Measurements from ENCODE around the gene ALG2. TPM values are rescaled to one million over a fixed set of nuclear protein-coding genes. Genes with fewer than 3 reads are reported as not detected.

Gene ALG2
- polyA plus RNA-seq, 4 donors, result 12.4 to 45.5 (median 20.6) TPM

DNA sequence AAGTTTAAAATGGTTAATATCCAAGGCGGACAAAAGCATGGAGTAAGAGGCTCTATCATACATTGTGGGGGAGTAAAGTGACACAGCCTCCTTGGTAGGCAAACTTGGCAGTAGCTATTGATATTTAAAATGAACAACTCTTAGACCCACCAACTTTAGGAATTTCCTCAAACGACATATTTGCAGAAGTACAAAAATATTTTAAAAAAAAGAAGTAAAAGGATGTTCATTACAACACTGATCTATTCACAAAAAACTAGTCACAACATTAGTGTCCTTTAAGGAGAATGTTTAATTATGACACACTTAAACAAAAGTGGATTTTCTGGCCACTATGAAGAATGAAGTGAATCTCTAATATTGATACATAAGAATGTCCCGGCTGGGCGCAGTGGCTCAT lies 1.7 kb downstream of the ALG2 start:
- Histone ChIP-seq H3K36me3 (ENCODE audit: control insufficient read depth in 3 of 3, insufficient read depth in 2 of 3, low read depth in 1 of 3, low read length in 3 of 3) (peaks cover 3 to 13% (median 3%) of the 10 kb centered on the region in 3 donors), H3K9me3 (ENCODE audit: control insufficient read depth in 2 of 2, insufficient read depth in 1 of 2, low read depth in 1 of 2, low read length in 1 of 2) (no peaks in the 10 kb centered on the region), H3K27me3 (ENCODE audit: control insufficient read depth in 3 of 3, insufficient read depth in 3 of 3, low read length in 3 of 3) (no peaks in the 10 kb centered on the region), H3K4me1 (ENCODE audit: control insufficient read depth in 3 of 3, insufficient read depth in 2 of 3, low read depth in 1 of 3, low read length in 2 of 3) (peaks cover 0 to 10% (median 7%) of the 10 kb centered on the region in 3 donors), H3K4me3 (ENCODE audit: low read depth in 1 of 3, low read length in 3 of 3) (no peak overlapping the region), H3K27ac (ENCODE audit: low read depth in 1 of 3, low read length in 2 of 3) (no peak overlapping the region)
- 80 to 88% (median 84%) methylated on average over 4 of the region's 4 CpGs for WGBS, 3 donors
- no peak for DNase-seq
- no peak for FAIRE-seq

DNA sequence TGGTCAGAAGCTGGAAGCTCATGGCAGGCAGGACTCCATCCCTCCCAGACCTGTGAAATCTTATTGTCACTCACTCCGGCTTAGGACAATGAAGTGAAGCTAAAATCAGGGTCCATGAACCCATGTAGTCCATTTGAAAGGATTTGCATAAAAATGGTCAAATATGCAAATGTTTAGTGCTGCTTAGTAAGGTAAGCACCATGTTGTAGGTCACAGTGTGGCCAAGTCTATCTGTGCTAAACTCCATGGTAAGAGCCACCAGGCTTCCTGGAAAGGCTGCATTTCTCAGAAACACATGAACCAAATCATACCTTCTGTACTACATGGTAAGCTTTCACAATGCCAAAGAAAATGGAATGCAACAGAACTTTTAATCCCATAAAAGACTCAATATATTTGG lies 5.7 kb downstream of the ALG2 start:
- DNase-seq (no peak), FAIRE-seq (no peak)
- Histone ChIP-seq H3K4me3 (ENCODE audit: low read depth in 1 of 3, low read length in 3 of 3) (no peak overlapping the region), H3K27ac (ENCODE audit: low read depth in 1 of 3, low read length in 2 of 3) (no peak overlapping the region), H3K36me3 (ENCODE audit: control insufficient read depth in 3 of 3, insufficient read depth in 2 of 3, low read depth in 1 of 3, low read length in 3 of 3) (peaks cover 0 to 9% (median 3%) of the 10 kb centered on the region in 3 donors), H3K4me1 (ENCODE audit: control insufficient read depth in 3 of 3, insufficient read depth in 2 of 3, low read depth in 1 of 3, low read length in 2 of 3) (peaks cover 0 to 3% (median 2%) of the 10 kb centered on the region in 3 donors), H3K9me3 (ENCODE audit: control insufficient read depth in 2 of 2, insufficient read depth in 1 of 2, low read depth in 1 of 2, low read length in 1 of 2) (peaks cover 0 to 16% of the 10 kb centered on the region in 2 donors), H3K27me3 (ENCODE audit: control insufficient read depth in 3 of 3, insufficient read depth in 3 of 3, low read length in 3 of 3) (no peaks in the 10 kb centered on the region)
- WGBS, 3 donors, result 97 to 100% (median 100%) methylated on average over 1 of the region's 1 CpG

DNA sequence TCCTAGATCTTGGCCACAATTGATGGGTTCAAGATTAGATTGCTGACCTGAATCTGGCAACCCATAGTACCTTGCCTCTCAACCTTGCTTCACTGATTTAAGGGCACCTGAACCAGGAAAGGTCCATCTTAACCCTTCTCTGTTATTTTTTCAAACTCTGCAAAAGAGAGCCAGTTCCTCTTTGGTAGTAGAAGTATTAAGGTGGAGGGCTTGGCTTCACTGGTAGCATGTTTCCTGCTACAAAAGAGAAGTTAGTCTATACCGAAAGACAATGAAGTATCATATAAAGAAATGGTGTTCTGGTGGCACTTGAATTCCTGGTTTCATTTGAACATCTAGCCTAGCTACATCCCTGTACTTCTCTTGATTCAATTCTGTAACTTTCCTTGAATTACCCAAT lies 8.5 kb downstream of the ALG2 start:
- H3K36me3 ChIP-seq (ENCODE audit: control insufficient read depth in 3 of 3, insufficient read depth in 2 of 3, low read depth in 1 of 3, low read length in 3 of 3), result peaks cover 0 to 4% (median 3%) of the 10 kb centered on the region in 3 donors
- no peak overlapping the region for H3K4me3 ChIP-seq (ENCODE audit: low read depth in 1 of 3, low read length in 3 of 3)
- WGBS, 3 donors, result 80 to 91% (median 83%) methylated on average over 1 of the region's 1 CpG
- no peaks in the 10 kb centered on the region for H3K27me3 ChIP-seq (ENCODE audit: control insufficient read depth in 3 of 3, insufficient read depth in 3 of 3, low read length in 3 of 3)
- no peak overlapping the region for H3K27ac ChIP-seq (ENCODE audit: low read depth in 1 of 3, low read length in 2 of 3)
- DNase-seq (no peak), FAIRE-seq (no peak)
- H3K4me1 ChIP-seq (ENCODE audit: control insufficient read depth in 3 of 3, insufficient read depth in 2 of 3, low read depth in 1 of 3, low read length in 2 of 3), result no peaks in the 10 kb centered on the region
- peaks cover 0 to 20% of the 10 kb centered on the region in 2 donors for H3K9me3 ChIP-seq (ENCODE audit: control insufficient read depth in 2 of 2, insufficient read depth in 1 of 2, low read depth in 1 of 2, low read length in 1 of 2)

DNA sequence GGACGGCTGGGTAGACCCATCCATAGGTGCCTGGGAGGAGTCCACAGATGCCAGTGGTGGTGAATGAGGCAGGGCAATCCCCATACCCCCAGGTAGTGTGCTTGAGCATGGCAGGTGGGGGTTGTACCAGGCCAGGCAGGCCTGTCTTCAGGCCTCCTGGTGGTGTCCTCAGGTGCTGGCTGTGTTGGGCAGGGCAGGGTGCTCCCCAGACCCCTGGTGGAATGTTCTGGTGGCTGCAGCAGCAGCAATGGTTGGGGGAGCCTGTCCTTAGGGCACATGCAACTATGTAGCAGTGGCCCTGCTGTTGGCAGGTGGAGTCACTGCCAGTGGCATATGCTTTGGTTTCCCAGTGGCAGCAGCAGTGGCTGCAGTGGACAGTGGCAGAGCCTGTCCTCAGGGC lies 10.0 kb downstream of the ALG2 start:
- peaks cover 0 to 23% of the 10 kb centered on the region in 2 donors for H3K9me3 ChIP-seq (ENCODE audit: control insufficient read depth in 2 of 2, insufficient read depth in 1 of 2, low read depth in 1 of 2, low read length in 1 of 2)
- H3K36me3 ChIP-seq (ENCODE audit: control insufficient read depth in 3 of 3, insufficient read depth in 2 of 3, low read depth in 1 of 3, low read length in 3 of 3), result no peaks in the 10 kb centered on the region
- no peak overlapping the region for H3K27ac ChIP-seq (ENCODE audit: low read depth in 1 of 3, low read length in 2 of 3)
- DNase-seq, result no peak
- no peak overlapping the region for H3K4me3 ChIP-seq (ENCODE audit: low read depth in 1 of 3, low read length in 3 of 3)
- 97 to 100% (median 100%) methylated on average over 1 of the region's 1 CpG for WGBS, 3 donors
- no peaks in the 10 kb centered on the region for H3K4me1 ChIP-seq (ENCODE audit: control insufficient read depth in 3 of 3, insufficient read depth in 2 of 3, low read depth in 1 of 3, low read length in 2 of 3)
- no peak for FAIRE-seq
- H3K27me3 ChIP-seq (ENCODE audit: control insufficient read depth in 3 of 3, insufficient read depth in 3 of 3, low read length in 3 of 3), result no peaks in the 10 kb centered on the region

DNA sequence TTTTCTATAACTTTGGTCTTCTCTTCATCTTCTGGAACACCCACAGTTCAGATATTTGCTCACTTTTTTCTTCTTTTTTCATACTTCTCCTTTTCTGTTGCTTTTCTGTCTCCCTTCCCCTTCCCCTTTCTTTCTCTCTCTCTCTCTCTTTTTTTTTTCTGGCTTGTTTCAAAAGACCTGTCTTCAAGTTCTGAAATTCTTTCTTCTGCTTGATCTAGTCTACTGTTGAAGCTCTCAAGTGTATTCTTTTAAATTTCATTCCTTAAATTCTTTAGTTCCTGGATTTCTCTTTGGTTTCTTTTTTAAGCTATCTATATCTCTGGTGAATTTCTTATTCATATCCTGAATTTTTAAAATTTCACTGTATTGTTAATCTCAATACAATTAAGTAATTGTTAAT lies 11.2 kb downstream of the ALG2 start:
- H3K4me3 ChIP-seq (ENCODE audit: low read depth in 1 of 3, low read length in 3 of 3), result no peak overlapping the region
- no peaks in the 10 kb centered on the region for H3K27me3 ChIP-seq (ENCODE audit: control insufficient read depth in 3 of 3, insufficient read depth in 3 of 3, low read length in 3 of 3)
- H3K27ac ChIP-seq (ENCODE audit: low read depth in 1 of 3, low read length in 2 of 3), result no peak overlapping the region
- DNase-seq (no peak), FAIRE-seq (no peak)
- H3K36me3 ChIP-seq (ENCODE audit: control insufficient read depth in 3 of 3, insufficient read depth in 2 of 3, low read depth in 1 of 3, low read length in 3 of 3), result no peaks in the 10 kb centered on the region
- H3K9me3 ChIP-seq (ENCODE audit: control insufficient read depth in 2 of 2, insufficient read depth in 1 of 2, low read depth in 1 of 2, low read length in 1 of 2), result peaks cover 0 to 24% of the 10 kb centered on the region in 2 donors
- H3K4me1 ChIP-seq (ENCODE audit: control insufficient read depth in 3 of 3, insufficient read depth in 2 of 3, low read depth in 1 of 3, low read length in 2 of 3), result no peaks in the 10 kb centered on the region

DNA sequence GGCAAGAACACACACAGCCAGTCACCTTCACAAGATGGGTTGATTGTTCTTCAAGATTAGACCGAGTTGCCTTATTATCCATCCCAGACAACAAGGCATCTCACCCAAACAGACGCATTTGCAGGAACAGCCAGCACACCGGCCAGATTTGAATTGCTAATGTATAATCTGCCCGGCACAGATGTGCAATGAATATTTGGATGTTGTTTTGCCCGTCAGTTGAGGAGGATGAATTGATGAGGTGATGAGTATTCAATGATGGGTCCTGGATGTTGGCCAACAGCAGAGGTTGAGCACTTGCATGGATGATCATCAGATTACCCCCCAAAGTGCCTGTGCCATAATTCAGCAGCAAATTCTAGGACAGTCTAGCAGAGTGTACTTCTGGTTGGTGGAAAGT lies 20.1 kb downstream of the ALG2 start:
- H3K27ac ChIP-seq (ENCODE audit: low read depth in 1 of 3, low read length in 2 of 3), result no peak overlapping the region
- DNase-seq (no peak), FAIRE-seq (no peak)
- no peak overlapping the region for H3K4me3 ChIP-seq (ENCODE audit: low read depth in 1 of 3, low read length in 3 of 3)
- WGBS, 3 donors, result 77 to 79% (median 77%) methylated on average over 5 of the region's 5 CpGs
- H3K36me3 ChIP-seq (ENCODE audit: control insufficient read depth in 3 of 3, insufficient read depth in 2 of 3, low read depth in 1 of 3, low read length in 3 of 3), result no peaks in the 10 kb centered on the region
- no peaks in the 10 kb centered on the region for H3K9me3 ChIP-seq (ENCODE audit: control insufficient read depth in 2 of 2, insufficient read depth in 1 of 2, low read depth in 1 of 2, low read length in 1 of 2)
- H3K27me3 ChIP-seq (ENCODE audit: control insufficient read depth in 3 of 3, insufficient read depth in 3 of 3, low read length in 3 of 3), result peaks cover 0 to 3% (median 0%) of the 10 kb centered on the region in 3 donors
- no peaks in the 10 kb centered on the region for H3K4me1 ChIP-seq (ENCODE audit: control insufficient read depth in 3 of 3, insufficient read depth in 2 of 3, low read depth in 1 of 3, low read length in 2 of 3)

DNA sequence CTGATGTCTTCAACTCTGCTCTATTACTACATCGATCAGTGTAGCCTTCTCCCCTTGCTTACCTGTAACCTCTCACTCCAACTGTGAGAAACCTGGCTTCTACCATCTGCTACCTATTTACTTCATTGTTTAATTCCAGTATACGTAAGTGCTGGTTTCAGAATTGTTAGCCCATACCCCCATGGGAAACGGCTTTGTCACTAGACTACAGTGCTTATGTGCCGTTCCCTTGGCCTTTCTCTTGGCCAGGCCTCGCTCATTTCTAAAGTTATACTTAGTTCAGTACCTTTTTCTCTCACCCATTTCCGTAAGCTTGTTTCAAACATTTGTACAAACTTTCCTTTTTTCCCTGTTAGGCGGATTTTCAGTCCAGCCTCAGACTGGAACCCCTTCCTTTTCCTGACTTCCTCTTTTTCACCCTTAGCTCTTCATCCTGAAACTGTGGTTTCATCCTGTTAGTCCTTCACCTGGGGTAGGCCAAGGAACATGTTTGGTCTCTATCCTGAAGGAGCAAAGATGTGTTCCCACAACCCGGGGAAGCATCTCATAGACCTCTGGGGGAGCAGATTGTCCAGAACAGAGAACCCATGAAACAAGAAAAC lies 21.7 kb downstream of the ALG2 start:
- FAIRE-seq, result no peak
- H3K27me3 ChIP-seq (ENCODE audit: control insufficient read depth in 3 of 3, insufficient read depth in 3 of 3, low read length in 3 of 3), result peaks cover 0 to 3% (median 0%) of the 10 kb centered on the region in 3 donors
- no peaks in the 10 kb centered on the region for H3K9me3 ChIP-seq (ENCODE audit: control insufficient read depth in 2 of 2, insufficient read depth in 1 of 2, low read depth in 1 of 2, low read length in 1 of 2)
- no peak overlapping the region for H3K27ac ChIP-seq (ENCODE audit: low read depth in 1 of 3, low read length in 2 of 3)
- no peaks in the 10 kb centered on the region for H3K4me1 ChIP-seq (ENCODE audit: control insufficient read depth in 3 of 3, insufficient read depth in 2 of 3, low read depth in 1 of 3, low read length in 2 of 3)
- no peaks in the 10 kb centered on the region for H3K36me3 ChIP-seq (ENCODE audit: control insufficient read depth in 3 of 3, insufficient read depth in 2 of 3, low read depth in 1 of 3, low read length in 3 of 3)
- no peak for DNase-seq
- 86 to 91% (median 90%) methylated on average over 8 of the region's 8 CpGs for WGBS, 3 donors
- H3K4me3 ChIP-seq (ENCODE audit: low read depth in 1 of 3, low read length in 3 of 3), result no peak overlapping the region

DNA sequence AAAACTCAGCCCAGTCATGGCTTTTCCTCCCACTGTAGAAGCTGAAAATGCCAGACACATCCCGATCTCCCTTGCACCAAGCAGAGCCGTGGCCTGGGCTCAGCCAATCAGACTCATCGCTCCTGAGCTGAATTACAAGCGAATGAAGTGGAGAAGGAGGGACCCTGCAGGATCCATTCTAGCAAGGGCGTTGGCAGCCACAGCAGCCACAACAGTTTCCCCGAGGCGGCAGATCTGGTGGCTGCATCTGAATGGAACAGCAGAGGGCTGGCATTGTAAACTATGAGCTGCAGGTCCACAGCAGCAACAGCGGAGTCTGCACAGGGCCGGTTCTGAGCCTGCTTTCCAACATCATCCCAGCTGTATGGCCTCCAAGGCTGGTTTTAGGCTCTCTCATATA lies 23.8 kb downstream of the ALG2 start:
- FAIRE-seq (no peak), DNase-seq (no peak)
- H3K4me1 ChIP-seq (ENCODE audit: control insufficient read depth in 3 of 3, insufficient read depth in 2 of 3, low read depth in 1 of 3, low read length in 2 of 3), result no peaks in the 10 kb centered on the region
- WGBS, 3 donors, result 74 to 88% (median 79%) methylated on average over 9 of the region's 9 CpGs
- H3K9me3 ChIP-seq (ENCODE audit: control insufficient read depth in 2 of 2, insufficient read depth in 1 of 2, low read depth in 1 of 2, low read length in 1 of 2), result no peaks in the 10 kb centered on the region
- no peaks in the 10 kb centered on the region for H3K36me3 ChIP-seq (ENCODE audit: control insufficient read depth in 3 of 3, insufficient read depth in 2 of 3, low read depth in 1 of 3, low read length in 3 of 3)
- H3K27ac ChIP-seq (ENCODE audit: low read depth in 1 of 3, low read length in 2 of 3), result no peak overlapping the region
- peaks cover 0 to 3% (median 0%) of the 10 kb centered on the region in 3 donors for H3K27me3 ChIP-seq (ENCODE audit: control insufficient read depth in 3 of 3, insufficient read depth in 3 of 3, low read length in 3 of 3)
- no peak overlapping the region for H3K4me3 ChIP-seq (ENCODE audit: low read depth in 1 of 3, low read length in 3 of 3)

DNA sequence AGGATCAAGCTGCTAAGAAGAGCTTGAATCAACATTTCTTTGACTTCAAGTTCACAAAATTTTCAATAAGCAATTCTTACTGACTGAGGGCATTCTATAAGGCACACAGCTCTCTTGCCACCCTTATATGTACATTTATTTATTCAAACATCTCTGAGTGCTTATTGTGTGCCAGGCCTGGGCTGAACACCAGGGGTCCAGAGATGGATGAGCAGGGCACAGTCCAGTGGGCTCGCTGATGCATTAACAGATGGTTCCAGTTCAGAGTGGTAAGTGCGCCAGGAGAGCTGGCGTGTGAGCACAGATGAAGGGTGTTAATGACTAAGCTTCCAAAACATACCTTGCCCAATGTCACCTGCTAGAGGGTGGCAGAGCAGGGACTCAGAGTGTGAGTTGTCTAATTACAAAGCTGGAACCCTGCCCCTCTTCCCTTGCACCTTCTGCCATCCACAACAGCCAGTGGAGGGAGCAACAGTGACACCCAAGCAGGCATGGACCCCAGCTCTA lies 24.6 kb downstream of the ALG2 start:
- Histone ChIP-seq H3K4me3 (ENCODE audit: low read depth in 1 of 3, low read length in 3 of 3) (no peak overlapping the region), H3K4me1 (ENCODE audit: control insufficient read depth in 3 of 3, insufficient read depth in 2 of 3, low read depth in 1 of 3, low read length in 2 of 3) (no peaks in the 10 kb centered on the region), H3K27ac (ENCODE audit: low read depth in 1 of 3, low read length in 2 of 3) (no peak overlapping the region), H3K9me3 (ENCODE audit: control insufficient read depth in 2 of 2, insufficient read depth in 1 of 2, low read depth in 1 of 2, low read length in 1 of 2) (no peaks in the 10 kb centered on the region), H3K27me3 (ENCODE audit: control insufficient read depth in 3 of 3, insufficient read depth in 3 of 3, low read length in 3 of 3) (peaks cover 0 to 3% (median 0%) of the 10 kb centered on the region in 3 donors), H3K36me3 (ENCODE audit: control insufficient read depth in 3 of 3, insufficient read depth in 2 of 3, low read depth in 1 of 3, low read length in 3 of 3) (no peaks in the 10 kb centered on the region)
- DNase-seq (no peak), FAIRE-seq (no peak)
- WGBS, 3 donors, result 90 to 97% (median 94%) methylated on average over 3 of the region's 3 CpGs

Data from small intestine (tissue), 7 donors.